ENCODE results near the gene BBS7. TPM values are rescaled to one million over a fixed set of nuclear protein-coding genes. Genes with fewer than 3 reads are reported as not detected.

The BBS7 gene
- polyA plus RNA-seq, 4 donors, result 3.5 to 15.2 (median 7.8) TPM

DNA sequence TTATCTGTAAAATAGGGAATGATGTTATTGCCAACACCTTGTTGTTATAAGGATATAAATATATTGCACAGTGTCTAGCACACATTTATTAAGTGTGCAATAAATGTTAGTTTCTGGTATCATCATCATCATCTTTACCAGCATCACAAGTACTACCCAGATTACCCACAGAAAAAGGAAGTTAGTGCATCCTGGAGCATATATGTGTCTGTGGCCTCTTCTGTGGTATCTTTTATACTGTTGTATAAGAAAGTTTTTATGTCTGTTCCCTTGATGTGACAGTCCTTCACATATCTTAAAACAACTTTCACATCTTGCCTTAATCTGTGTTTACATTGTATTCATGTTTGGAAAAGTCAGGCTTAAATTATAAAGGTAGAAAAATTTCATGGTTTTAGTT is 59.2 kb downstream of the BBS7 start:
- Histone ChIP-seq H3K4me3 (ENCODE audit: low read depth in 1 of 3, low read length in 3 of 3) (no peak overlapping the region), H3K9me3 (ENCODE audit: control insufficient read depth in 2 of 2, insufficient read depth in 1 of 2, low read depth in 1 of 2, low read length in 1 of 2) (no peaks in the 10 kb centered on the region), H3K27me3 (ENCODE audit: control insufficient read depth in 3 of 3, insufficient read depth in 3 of 3, low read length in 3 of 3) (no peaks in the 10 kb centered on the region), H3K4me1 (ENCODE audit: control insufficient read depth in 3 of 3, insufficient read depth in 2 of 3, low read depth in 1 of 3, low read length in 2 of 3) (no peaks in the 10 kb centered on the region), H3K36me3 (ENCODE audit: control insufficient read depth in 3 of 3, insufficient read depth in 2 of 3, low read depth in 1 of 3, low read length in 3 of 3) (peaks cover 5 to 26% (median 8%) of the 10 kb centered on the region in 3 donors), H3K27ac (ENCODE audit: low read depth in 1 of 3, low read length in 2 of 3) (no peak overlapping the region)
- no peak for DNase-seq
- FAIRE-seq, result no peak

DNA sequence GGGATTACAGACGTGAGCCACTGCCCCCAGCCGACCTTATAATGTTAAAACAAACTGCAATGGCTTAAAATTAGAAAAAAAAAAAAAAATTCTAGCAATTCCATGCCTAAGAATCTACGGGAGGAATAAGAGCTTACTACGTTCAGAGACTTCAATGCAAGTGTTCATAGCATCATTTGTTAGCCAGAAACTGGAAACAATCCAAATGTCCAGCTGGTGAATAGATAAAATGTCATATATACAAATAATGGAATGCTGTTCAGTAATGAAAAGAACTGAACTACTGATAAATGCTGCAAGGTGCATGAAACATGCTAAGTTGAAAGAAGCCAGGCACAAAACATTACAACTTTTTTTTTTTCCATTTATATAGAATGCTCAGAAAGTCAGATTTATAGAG is 63.9 kb downstream of the BBS7 start:
- Histone ChIP-seq H3K36me3 (ENCODE audit: control insufficient read depth in 3 of 3, insufficient read depth in 2 of 3, low read depth in 1 of 3, low read length in 3 of 3) (peaks cover 4 to 32% (median 8%) of the 10 kb centered on the region in 3 donors), H3K27ac (ENCODE audit: low read depth in 1 of 3, low read length in 2 of 3) (no peak overlapping the region)
- FAIRE-seq, result no peak

DNA sequence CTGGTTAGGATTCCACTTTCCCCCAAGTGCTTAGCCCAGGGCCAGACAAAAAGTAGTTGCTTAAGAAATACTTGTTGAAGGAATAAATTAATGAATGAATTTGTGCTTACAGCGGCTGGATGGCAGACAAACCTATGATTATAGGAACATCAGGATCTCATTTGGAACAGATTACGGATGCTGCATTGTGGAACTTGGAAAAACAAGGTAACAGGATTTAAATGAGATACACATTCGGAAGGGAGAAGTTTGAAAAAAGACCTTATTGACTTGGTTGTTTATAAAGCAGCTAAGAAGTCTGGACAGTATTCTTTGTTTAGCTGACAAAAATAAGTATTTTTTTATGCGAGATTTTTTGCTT is 68.6 kb downstream of the BBS7 start:
- 10 to 15% (median 12%) methylated on average over 4 of the region's 4 CpGs for WGBS, 3 donors
- no peak for DNase-seq
- Histone ChIP-seq H3K4me3 (ENCODE audit: low read depth in 1 of 3, low read length in 3 of 3) (peak overlapping the region; percentile 76 to 98 (median 84)), H3K27ac (ENCODE audit: low read depth in 1 of 3, low read length in 2 of 3) (peak overlapping the region in 2 of 3 donors; percentile 87 to 94), H3K27me3 (ENCODE audit: control insufficient read depth in 3 of 3, insufficient read depth in 3 of 3, low read length in 3 of 3) (no peaks in the 10 kb centered on the region), H3K36me3 (ENCODE audit: control insufficient read depth in 3 of 3, insufficient read depth in 2 of 3, low read depth in 1 of 3, low read length in 3 of 3) (peaks cover 2 to 16% (median 3%) of the 10 kb centered on the region in 3 donors), H3K9me3 (ENCODE audit: control insufficient read depth in 2 of 2, insufficient read depth in 1 of 2, low read depth in 1 of 2, low read length in 1 of 2) (no peaks in the 10 kb centered on the region), H3K4me1 (ENCODE audit: control insufficient read depth in 3 of 3, insufficient read depth in 2 of 3, low read depth in 1 of 3, low read length in 2 of 3) (peaks cover 0 to 15% (median 0%) of the 10 kb centered on the region in 3 donors)
- FAIRE-seq, result no peak

More for the DNA sequence above, 63.9 kb downstream of the BBS7 start:
- no peak overlapping the region for H3K4me3 ChIP-seq (ENCODE audit: low read depth in 1 of 3, low read length in 3 of 3)
- no peak for DNase-seq
- no peaks in the 10 kb centered on the region for H3K27me3 ChIP-seq (ENCODE audit: control insufficient read depth in 3 of 3, insufficient read depth in 3 of 3, low read length in 3 of 3)
- WGBS, 3 donors, result 74 to 86% (median 86%) methylated on average over 4 of the region's 4 CpGs
- H3K9me3 ChIP-seq (ENCODE audit: control insufficient read depth in 2 of 2, insufficient read depth in 1 of 2, low read depth in 1 of 2, low read length in 1 of 2), result no peaks in the 10 kb centered on the region
- H3K4me1 ChIP-seq (ENCODE audit: control insufficient read depth in 3 of 3, insufficient read depth in 2 of 3, low read depth in 1 of 3, low read length in 2 of 3), result no peaks in the 10 kb centered on the region

DNA sequence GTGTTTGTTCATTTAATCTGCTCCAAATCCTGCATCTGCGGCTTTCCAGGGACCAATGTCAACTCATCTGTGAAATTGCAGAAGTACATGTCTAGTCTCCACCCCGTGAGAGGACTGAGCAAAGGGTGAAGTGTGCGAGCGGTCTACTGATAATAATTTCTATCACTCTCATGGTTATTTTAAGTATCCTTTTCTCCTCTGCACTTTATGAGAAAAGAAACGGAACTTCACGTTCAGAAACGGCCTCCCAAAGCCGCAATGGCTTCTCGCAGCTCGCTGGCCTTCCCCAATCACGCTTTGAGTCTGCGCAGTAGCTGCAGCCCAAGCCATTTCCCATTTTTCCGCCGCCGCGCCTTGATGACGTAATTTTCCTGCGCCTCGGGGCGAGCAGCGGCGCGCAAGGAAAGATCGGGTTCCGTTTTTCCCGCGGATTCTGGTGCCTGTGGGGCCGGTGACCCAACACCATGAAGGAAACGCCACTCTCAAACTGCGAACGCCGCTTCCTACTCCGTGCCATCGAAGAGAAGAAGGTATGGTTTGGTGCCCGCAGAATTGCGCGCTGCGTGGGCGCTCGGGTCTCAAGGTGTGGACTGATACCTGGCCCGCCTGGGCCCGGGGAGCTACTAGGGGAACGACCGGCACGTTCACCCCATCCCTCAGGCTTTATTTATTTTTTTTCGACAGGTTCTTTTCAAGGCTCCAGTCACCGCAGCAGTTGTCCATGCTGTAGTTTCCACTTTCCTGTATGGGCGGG is 69.1 kb downstream of the BBS7 start, which contains the start of gene EXOSC9:
TSS of gene EXOSC9 (plus strand) at position 363 of the 754 bp plus-strand sequence. CDS start at position 465, 102 bp downstream.
- Histone ChIP-seq H3K9me3 (ENCODE audit: control insufficient read depth in 2 of 2, insufficient read depth in 1 of 2, low read depth in 1 of 2, low read length in 1 of 2) (no peaks in the 10 kb centered on the region), H3K27me3 (ENCODE audit: control insufficient read depth in 3 of 3, insufficient read depth in 3 of 3, low read length in 3 of 3) (no peaks in the 10 kb centered on the region), H3K4me3 (ENCODE audit: low read depth in 1 of 3, low read length in 3 of 3) (peak within 1 kb of the TSS; percentile 76 to 98 (median 84)), H3K4me1 (ENCODE audit: control insufficient read depth in 3 of 3, insufficient read depth in 2 of 3, low read depth in 1 of 3, low read length in 2 of 3) (peaks cover 0 to 15% (median 0%) of the 10 kb centered on the region in 3 donors), H3K27ac (ENCODE audit: low read depth in 1 of 3, low read length in 2 of 3) (peak within 1 kb of the TSS; percentile 84 to 94 (median 87)), H3K36me3 (ENCODE audit: control insufficient read depth in 3 of 3, insufficient read depth in 2 of 3, low read depth in 1 of 3, low read length in 3 of 3) (peaks cover 2 to 14% (median 3%) of the 10 kb centered on the region in 3 donors)
- FAIRE-seq (no peak), DNase-seq (peak; percentile 94 to 99)
- WGBS, 3 donors, result 0% methylated on average over 48 of the region's 48 CpGs

DNA sequence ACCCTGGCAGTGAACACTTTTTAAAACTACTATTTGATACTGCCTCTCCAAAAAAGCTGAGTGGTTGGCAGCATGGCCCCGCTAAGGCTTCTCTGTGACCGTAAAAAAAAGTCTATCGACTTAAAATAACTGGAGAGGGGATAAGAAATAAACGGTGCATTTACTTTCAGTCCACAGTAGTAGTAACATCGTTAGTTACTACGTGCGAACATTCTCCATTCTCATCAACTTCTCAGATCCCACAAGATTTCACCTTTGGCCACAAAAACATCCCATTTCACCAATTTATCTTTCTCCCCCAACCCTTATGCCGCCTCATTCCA is 69.7 kb downstream of the BBS7 start:
- Histone ChIP-seq H3K27me3 (ENCODE audit: control insufficient read depth in 3 of 3, insufficient read depth in 3 of 3, low read length in 3 of 3) (no peaks in the 10 kb centered on the region), H3K27ac (ENCODE audit: low read depth in 1 of 3, low read length in 2 of 3) (peak overlapping the region; percentile 84 to 94 (median 87)), H3K4me3 (ENCODE audit: low read depth in 1 of 3, low read length in 3 of 3) (peak overlapping the region in 2 of 3 donors; percentile 76 to 84), H3K36me3 (ENCODE audit: control insufficient read depth in 3 of 3, insufficient read depth in 2 of 3, low read depth in 1 of 3, low read length in 3 of 3) (peaks cover 0 to 8% (median 2%) of the 10 kb centered on the region in 3 donors), H3K4me1 (ENCODE audit: control insufficient read depth in 3 of 3, insufficient read depth in 2 of 3, low read depth in 1 of 3, low read length in 2 of 3) (peaks cover 0 to 15% (median 0%) of the 10 kb centered on the region in 3 donors), H3K9me3 (ENCODE audit: control insufficient read depth in 2 of 2, insufficient read depth in 1 of 2, low read depth in 1 of 2, low read length in 1 of 2) (no peaks in the 10 kb centered on the region)
- DNase-seq (no peak), FAIRE-seq (no peak)
- 25 to 48% (median 43%) methylated on average over 8 of the region's 8 CpGs for WGBS, 3 donors

DNA sequence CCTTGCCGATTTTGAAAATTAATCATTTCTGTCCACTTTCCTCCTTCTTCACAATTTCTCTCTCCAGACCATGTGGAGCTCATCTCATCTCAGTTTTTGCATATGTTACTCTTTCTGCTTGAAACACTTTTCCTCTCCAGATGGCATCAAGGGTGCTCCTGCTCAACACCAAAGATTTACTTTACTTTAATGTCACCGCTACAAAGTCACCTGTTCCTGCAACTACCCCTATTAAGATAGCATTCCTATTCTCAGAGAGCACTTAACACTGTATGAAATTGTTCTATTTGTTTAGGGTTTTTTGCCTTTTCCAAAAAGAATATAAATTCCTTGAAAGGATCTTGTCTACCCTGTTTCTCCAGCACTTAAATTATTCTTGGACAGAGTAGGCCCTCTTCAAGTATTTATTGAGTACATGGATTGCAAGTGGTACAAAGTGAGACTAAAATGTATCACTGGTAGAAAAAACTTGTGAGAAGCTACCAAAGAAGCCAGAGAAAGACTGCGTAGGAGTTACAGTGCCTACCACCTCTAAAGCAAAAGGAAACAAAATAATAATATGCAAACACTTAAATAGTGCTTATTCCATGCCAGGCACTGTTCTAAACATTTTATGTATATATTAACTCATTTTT is 70.3 kb downstream of the BBS7 start:
- no peak for FAIRE-seq
- 82 to 87% (median 84%) methylated on average over 3 of the region's 3 CpGs for WGBS, 3 donors
- DNase-seq, result no peak
- Histone ChIP-seq H3K9me3 (ENCODE audit: control insufficient read depth in 2 of 2, insufficient read depth in 1 of 2, low read depth in 1 of 2, low read length in 1 of 2) (no peaks in the 10 kb centered on the region), H3K4me1 (ENCODE audit: control insufficient read depth in 3 of 3, insufficient read depth in 2 of 3, low read depth in 1 of 3, low read length in 2 of 3) (peaks cover 0 to 15% (median 0%) of the 10 kb centered on the region in 3 donors), H3K36me3 (ENCODE audit: control insufficient read depth in 3 of 3, insufficient read depth in 2 of 3, low read depth in 1 of 3, low read length in 3 of 3) (peaks cover 0 to 8% (median 2%) of the 10 kb centered on the region in 3 donors), H3K27me3 (ENCODE audit: control insufficient read depth in 3 of 3, insufficient read depth in 3 of 3, low read length in 3 of 3) (no peaks in the 10 kb centered on the region), H3K27ac (ENCODE audit: low read depth in 1 of 3, low read length in 2 of 3) (peak overlapping the region in 1 of 3 donors; percentile 94), H3K4me3 (ENCODE audit: low read depth in 1 of 3, low read length in 3 of 3) (peak overlapping the region in 2 of 3 donors; percentile 76 to 84)

DNA sequence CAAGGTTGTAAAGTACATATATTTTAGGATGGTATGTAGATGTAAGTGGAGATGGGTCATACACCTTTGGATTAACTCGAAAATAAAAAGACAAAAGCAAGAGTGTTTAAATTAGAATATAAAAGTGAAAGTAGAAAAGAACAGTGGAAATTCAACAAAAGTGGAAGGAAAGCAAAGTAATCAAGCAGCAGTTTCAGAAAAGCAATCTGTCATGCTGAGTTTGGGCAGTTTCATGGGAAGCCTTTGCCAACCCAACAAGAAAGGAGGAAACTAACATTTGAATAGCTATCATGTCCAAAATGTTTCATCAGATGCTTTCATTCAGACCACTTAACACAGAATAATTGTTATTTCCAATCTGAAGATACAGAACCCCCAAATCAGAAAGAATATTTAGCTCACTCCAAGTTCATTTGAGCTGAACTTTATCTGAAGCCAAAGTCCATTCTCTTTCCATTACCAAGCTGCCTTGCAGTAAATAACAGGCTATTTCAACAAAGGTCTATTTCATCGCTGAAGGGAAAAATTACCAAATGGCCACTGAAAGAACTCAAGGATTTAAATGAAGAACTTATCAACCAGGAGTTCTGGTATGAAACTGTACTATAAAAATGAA is 71.0 kb downstream of the BBS7 start:
- H3K4me1 ChIP-seq (ENCODE audit: control insufficient read depth in 3 of 3, insufficient read depth in 2 of 3, low read depth in 1 of 3, low read length in 2 of 3), result peaks cover 0 to 15% (median 0%) of the 10 kb centered on the region in 3 donors
- peak; percentile 35 to 78 for DNase-seq
- peaks cover 0 to 8% (median 2%) of the 10 kb centered on the region in 3 donors for H3K36me3 ChIP-seq (ENCODE audit: control insufficient read depth in 3 of 3, insufficient read depth in 2 of 3, low read depth in 1 of 3, low read length in 3 of 3)
- no peaks in the 10 kb centered on the region for H3K9me3 ChIP-seq (ENCODE audit: control insufficient read depth in 2 of 2, insufficient read depth in 1 of 2, low read depth in 1 of 2, low read length in 1 of 2)
- no peaks in the 10 kb centered on the region for H3K27me3 ChIP-seq (ENCODE audit: control insufficient read depth in 3 of 3, insufficient read depth in 3 of 3, low read length in 3 of 3)
- FAIRE-seq, result no peak
- 29 to 52% (median 36%) methylated on average over 2 of the region's 2 CpGs for WGBS, 3 donors
- H3K4me3 ChIP-seq (ENCODE audit: low read depth in 1 of 3, low read length in 3 of 3), result no peak overlapping the region
- peak overlapping the region in 1 of 3 donors; percentile 94 for H3K27ac ChIP-seq (ENCODE audit: low read depth in 1 of 3, low read length in 2 of 3)

DNA sequence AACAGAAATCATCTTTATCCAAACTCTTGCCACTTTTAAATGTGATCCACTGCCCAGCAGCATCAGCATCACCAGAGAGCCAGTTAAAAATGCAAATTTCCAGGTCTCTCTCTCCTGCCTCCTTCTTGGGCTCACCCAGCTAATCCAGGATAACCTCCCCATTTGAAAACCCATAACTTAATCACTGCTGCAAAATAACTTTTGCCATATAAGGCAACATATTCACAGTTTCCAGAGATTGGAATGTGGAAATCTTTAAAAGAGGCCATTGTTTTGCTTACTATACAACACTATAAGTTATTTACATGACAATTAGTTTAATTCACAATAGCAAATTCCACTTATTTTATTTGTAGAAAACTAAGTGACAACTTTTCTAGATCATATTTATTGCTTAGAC is 74.0 kb downstream of the BBS7 start:
- H3K9me3 ChIP-seq (ENCODE audit: control insufficient read depth in 2 of 2, insufficient read depth in 1 of 2, low read depth in 1 of 2, low read length in 1 of 2), result no peaks in the 10 kb centered on the region
- peaks cover 0 to 18% (median 0%) of the 10 kb centered on the region in 3 donors for H3K4me1 ChIP-seq (ENCODE audit: control insufficient read depth in 3 of 3, insufficient read depth in 2 of 3, low read depth in 1 of 3, low read length in 2 of 3)
- no peak overlapping the region for H3K4me3 ChIP-seq (ENCODE audit: low read depth in 1 of 3, low read length in 3 of 3)
- no peak overlapping the region for H3K27ac ChIP-seq (ENCODE audit: low read depth in 1 of 3, low read length in 2 of 3)
- H3K27me3 ChIP-seq (ENCODE audit: control insufficient read depth in 3 of 3, insufficient read depth in 3 of 3, low read length in 3 of 3), result no peaks in the 10 kb centered on the region
- H3K36me3 ChIP-seq (ENCODE audit: control insufficient read depth in 3 of 3, insufficient read depth in 2 of 3, low read depth in 1 of 3, low read length in 3 of 3), result no peaks in the 10 kb centered on the region
- no peak for FAIRE-seq
- no peak for DNase-seq

Measured in small intestine (tissue), 7 donors.